ENCODE results near the gene ADAMTS4. TPM values are rescaled to one million over a fixed set of nuclear protein-coding genes. Genes with fewer than 3 reads are reported as not detected.

Gene ADAMTS4
- total and polyA plus RNA-seq, 9 of the 15 experiments (the other 6 are each of a cell fraction or from before 2014, with no cell fraction given) = 0.07 to 3.7 (median 0.41) TPM

- POLR2A ChIA-PET = interaction anchor here (0.5 to 4.7 kb wide), 16 partner anchors 8 to 1403 kb away, joined by 3 to 33 read pairs (median 4); partner anchors contain the start of genes B4GALT3, DEDD, F11R and NDUFS2
- CTCF ChIA-PET (ENCODE audit: low intra/inter-chr PET ratio) = interaction anchor here (1.0 to 1.3 kb wide), 2 partner anchors 176 to 208 kb away, joined by 4 to 6 read pairs; no protein-coding TSS in a partner anchor
- H3K27ac ChIP-seq (ENCODE audit: extremely low read depth, low read depth, low read length) = peak within 1 kb of the TSS; percentile 83
- H3K4me2 ChIP-seq (ENCODE audit: insufficient read depth, low read length) = peak within 1 kb of the TSS; percentile 95
- no peaks in the 10 kb centered on the region for H3K27me3 ChIP-seq (ENCODE audit: control insufficient read depth in 2 of 2, insufficient read depth in 2 of 2, low read length in 2 of 2)
- H3K4me1 ChIP-seq (replicated peaks in 1 of 2; ENCODE audit: control insufficient read depth in 2 of 2, insufficient read depth in 2 of 2, low read length in 2 of 2) = peaks cover 54 to 70% of the 10 kb centered on the region in 2 experiments
- peak; percentile 99 for FAIRE-seq
- H3K9me1 ChIP-seq (ENCODE audit: control insufficient read depth, insufficient read depth, low read length) = no peaks in the 10 kb centered on the region
- peak; percentile 93 for ATAC-seq
- peak within 1 kb of the TSS; percentile 55 for H3K4me3 ChIP-seq
- peak; percentile 91 to 99 (median 93) for DNase-seq (ENCODE audit: extremely low read depth in 1 of 4, low spot score in 3 of 4)
- intact Hi-C loops (cut with micrococcal nuclease) (loop anchor here (1.0 to 5.0 kb wide), 3 partner anchors 11 to 47 kb away; partner anchors contain the start of genes B4GALT3, DEDD, NIT1 and PFDN2), in situ Hi-C loops (cut with MboI) (no loop called here)
- no peaks in the 10 kb centered on the region for H4K20me1 ChIP-seq (replicated peaks; ENCODE audit: control insufficient read depth, insufficient read depth, low read length)
- peak within 1 kb of the TSS; percentile 73 for H2AFZ ChIP-seq (ENCODE audit: low read depth, low read length)
- 2% methylated on average over 46 of the region's 54 CpGs for WGBS (ENCODE audit: insufficient coverage, low coverage, missing lambda C conversion rate)
- peaks cover 70% of the 10 kb centered on the region for H3K36me3 ChIP-seq (ENCODE audit: control insufficient read depth, insufficient read depth, low read length)
- peaks cover 57% of the 10 kb centered on the region for H3K79me2 ChIP-seq (ENCODE audit: control insufficient read depth, insufficient read depth, low read length)
- TSS peak; percentile 79 for BruUV-seq (replicated peaks)
- no peaks in the 10 kb centered on the region for H3K9me3 ChIP-seq (replicated peaks; ENCODE audit: control insufficient read depth, insufficient read depth, low read depth, low read length)
- peak within 1 kb of the TSS; percentile 86 to 97 for H3K9ac ChIP-seq (ENCODE audit: insufficient read depth in 1 of 2, low read depth in 2 of 2, low read length in 2 of 2)
- TF ChIP-seq ZNF318 (IDR thresholded peaks at IDR 0.05; ENCODE audit: borderline replicate concordance in 1 of 2, low read depth in 1 of 2) (no peak), ZBTB7A (IDR thresholded peaks at IDR 0.05; ENCODE audit: borderline replicate concordance, control insufficient read depth, low read depth, low read length) (peak; percentile 65; the same call in 1 of the 2 replicates), ZNF76 (CRISPR knock-in tag; IDR thresholded peaks at IDR 0.05; ENCODE audit: borderline replicate concordance) (no peak), ZNF699 (CRISPR knock-in tag; IDR thresholded peaks at IDR 0.05; ENCODE audit: insufficient replicate concordance) (no peak), PCBP1 (IDR thresholded peaks at IDR 0.05; ENCODE audit: low read depth, low read length, poor library complexity, severe bottlenecking) (no peak), HOXB6 (CRISPR knock-in tag; IDR thresholded peaks at IDR 0.05; ENCODE audit: borderline replicate concordance) (no peak), TEAD1 (CRISPR knock-in tag; IDR thresholded peaks at IDR 0.05) (peak; percentile 52 to 60), E2F3 (CRISPR knock-in tag; IDR thresholded peaks at IDR 0.05) (no peak)
Observed at GRCh38 chr1:161165742-161166668, 32.8 kb downstream of the ADAMTS4 start, which contains the start of gene PPOX. TSS of gene PPOX (plus strand) at chr1:161166426. CDS start at chr1:161166848, 422 bp downstream.
